ELF-1 (cell line): ENCODE data around the gene SPEM3.

Experiments used
- DNase-seq: peaks from one replicate; pipeline ENCODE4 v3.0.0-alpha.2; 2016; ENCODE audit warnings: low read depth, low spot score

The SPEM3 gene

GRCh38 chr17:7421186-7421585 is 7.5 kb upstream of the SPEM3 start:
- no peak for DNase-seq

- no peak for DNase-seq
Measured at GRCh38 chr17:7423679-7424078, 5.0 kb upstream of the SPEM3 start.

- no peak for DNase-seq
Measured at GRCh38 chr17:7425316-7425715, 3.3 kb upstream of the SPEM3 start, which contains the start of gene SPEM2. Gene SPEM2 (plus strand): TSS chr17:7425616. CDS start chr17:7425689, 73 bp downstream.

GRCh38 chr17:7425756-7426155 is 2.9 kb upstream of the SPEM3 start:
- DNase-seq: no peak

- DNase-seq: no peak
Measured at GRCh38 chr17:7426203-7426863, 2.3 kb upstream of the SPEM3 start.

- no peak for DNase-seq
Measured at GRCh38 chr17:7426896-7427489, 1.7 kb upstream of the SPEM3 start.

- DNase-seq: no peak
Measured at GRCh38 chr17:7427549-7427948, 1.1 kb upstream of the SPEM3 start.

- no peak for DNase-seq
Measured at GRCh38 chr17:7429722-7430121, 1.1 kb downstream of the SPEM3 start.

- no peak for DNase-seq
Measured at GRCh38 chr17:7431231-7431630, 2.6 kb downstream of the SPEM3 start.

- DNase-seq: no peak
Measured at GRCh38 chr17:7432296-7432695, 3.6 kb downstream of the SPEM3 start.

GRCh38 chr17:7435676-7436555 is 7.3 kb downstream of the SPEM3 start:
- peak; percentile 85 for DNase-seq

GRCh38 chr17:7436556-7437368 is 8.1 kb downstream of the SPEM3 start:
- DNase-seq: peak; percentile 94

GRCh38 chr17:7437369-7437863 is 8.8 kb downstream of the SPEM3 start:
- no peak for DNase-seq

GRCh38 chr17:7437950-7438614 is 9.4 kb downstream of the SPEM3 start:
- peak; percentile 67 for DNase-seq

GRCh38 chr17:7438656-7439460 is 10.2 kb downstream of the SPEM3 start:
- DNase-seq: no peak

GRCh38 chr17:7439462-7440112 is 10.9 kb downstream of the SPEM3 start, which contains the start of gene FGF11:
Gene FGF11 (plus strand): TSS chr17:7439512. CDS start chr17:7439621, 109 bp downstream.
- DNase-seq: peak; percentile 28

- peak; percentile 59 for DNase-seq
Measured at GRCh38 chr17:7440113-7440833, 11.6 kb downstream of the SPEM3 start.

- peak; percentile 71 for DNase-seq
Measured at GRCh38 chr17:7440834-7441195, 12.2 kb downstream of the SPEM3 start.

GRCh38 chr17:7441266-7441665 is 12.6 kb downstream of the SPEM3 start:
- DNase-seq: peak; percentile 20
